Upper lobe of right lung (tissue), 1 donor: Measurements from ENCODE around the gene CFAP68. TPM values are rescaled to one million over a fixed set of nuclear protein-coding genes. Genes with fewer than 3 reads are reported as not detected.

ENCODE experiments used
- ATAC-seq: fragments of 200-7000 bp; cut with Tn5 transposase; one replicate; pipeline ENCODE4 v1.9.1; 2020; ENCODE audit warnings: mild to moderate bottlenecking, moderate library complexity
- DNase-seq: peaks from one replicate; pipeline ENCODE4 v3.0.0-alpha.2; 2020
- H3K27ac ChIP-seq: fragments of 200-600 bp; one replicate; pipeline ENCODE4 v1.8.0; 2022
- H3K27me3 ChIP-seq: fragments of 200-600 bp; one replicate; pipeline ENCODE4 v1.8.0; 2022; ENCODE audit warnings: mild to moderate bottlenecking
- H3K36me3 ChIP-seq: fragments of 200-600 bp; one replicate; pipeline ENCODE4 v1.8.0; 2022
- H3K4me1 ChIP-seq: fragments of 200-600 bp; one replicate; pipeline ENCODE4 v1.8.0; 2022
- H3K4me3 ChIP-seq: fragments of 200-600 bp; one replicate; pipeline ENCODE4 v1.8.0; 2022; ENCODE audit warnings: mild to moderate bottlenecking
- H3K9me3 ChIP-seq: fragments of 200-600 bp; one replicate; pipeline ENCODE4 v1.8.0; 2022
- CTCF ChIP-seq: fragments of 200-600 bp; IDR thresholded peaks from one replicate; pipeline ENCODE4 v1.8.0; 2022; ENCODE audit warnings: antibody characterized with exemption
- intact Hi-C: fragments of 100-400 bp; cut with DNase I; formaldehyde crosslinking; loops from one replicate; pipeline ENCODE4 v1.11.0; 2022
- total RNA-seq: library from RNA; stranded (reverse); fragmentation: NEBNext Ultra II Directional; extraction: Animal tissue kit (Norgen Biotek cat#: 25700); gene quantifications from one replicate; pipeline ENCODE4 v1.2.1, GENCODE V29; 2021
- donor health status: DM: no; HTN: yes; CAD: no; lungs with severe emphysema.

Gene CFAP68
- total RNA-seq, 1 donor from 2014 or later, result 20.0 TPM

- Histone ChIP-seq H3K27ac (no peak overlapping the region), H3K27me3 (no peaks in the 10 kb centered on the region), H3K4me3 (no peak overlapping the region), H3K4me1 (no peaks in the 10 kb centered on the region), H3K9me3 (no peaks in the 10 kb centered on the region), H3K36me3 (peaks cover 32% of the 10 kb centered on the region)
- ATAC-seq, result no peak
- DNase-seq, result no peak
- intact Hi-C loops, result loop anchor here (10.0 kb wide), 2 partner anchors 69 to 279 kb away; no protein-coding TSS in a partner anchor
- TF ChIP-seq CTCF, result no peak
Observed at GRCh38 chr11:111843661-111844060, 35.7 kb upstream of the CFAP68 start.

- ATAC-seq, result peak; percentile 69
- H3K9me3 ChIP-seq, result no peaks in the 10 kb centered on the region
- H3K36me3 ChIP-seq, result peaks cover 46% of the 10 kb centered on the region
- H3K4me3 ChIP-seq, result no peak overlapping the region
- no peaks in the 10 kb centered on the region for H3K27me3 ChIP-seq
- no peaks in the 10 kb centered on the region for H3K4me1 ChIP-seq
- intact Hi-C loops, result loop anchor here (10.0 kb wide), 2 partner anchors 71 to 281 kb away; no protein-coding TSS in a partner anchor
- TF ChIP-seq CTCF, result no peak
- H3K27ac ChIP-seq, result peak overlapping the region; percentile 47
- DNase-seq, result no peak
Observed at GRCh38 chr11:111845276-111846028, 33.9 kb upstream of the CFAP68 start.

GRCh38 chr11:111846063-111846462 is 33.3 kb upstream of the CFAP68 start:
- peak overlapping the region; percentile 47 for H3K27ac ChIP-seq
- peaks cover 51% of the 10 kb centered on the region for H3K36me3 ChIP-seq
- no peak for TF ChIP-seq CTCF
- H3K9me3 ChIP-seq, result no peaks in the 10 kb centered on the region
- no peak for DNase-seq
- intact Hi-C loops, result loop anchor here (10.0 kb wide), 2 partner anchors 71 to 281 kb away; no protein-coding TSS in a partner anchor
- ATAC-seq, result no peak
- H3K4me3 ChIP-seq, result no peak overlapping the region
- H3K4me1 ChIP-seq, result no peaks in the 10 kb centered on the region
- H3K27me3 ChIP-seq, result no peaks in the 10 kb centered on the region

- no peak for TF ChIP-seq CTCF
- Histone ChIP-seq H3K9me3 (no peaks in the 10 kb centered on the region), H3K27me3 (no peaks in the 10 kb centered on the region), H3K4me3 (no peak overlapping the region), H3K36me3 (peaks cover 51% of the 10 kb centered on the region), H3K27ac (no peak overlapping the region), H3K4me1 (no peaks in the 10 kb centered on the region)
- ATAC-seq (peak; percentile 72), DNase-seq (no peak)
- intact Hi-C loops, result loop anchor here (10.0 kb wide), 2 partner anchors 72 to 282 kb away; no protein-coding TSS in a partner anchor
Observed at GRCh38 chr11:111846636-111847035, 32.7 kb upstream of the CFAP68 start.

- H3K9me3 ChIP-seq, result no peaks in the 10 kb centered on the region
- intact Hi-C loops, result loop anchor here (10.0 kb wide), 2 partner anchors 75 to 285 kb away; no protein-coding TSS in a partner anchor
- ATAC-seq (no peak), DNase-seq (no peak)
- no peak overlapping the region for H3K27ac ChIP-seq
- H3K4me1 ChIP-seq, result no peaks in the 10 kb centered on the region
- H3K27me3 ChIP-seq, result no peaks in the 10 kb centered on the region
- no peak overlapping the region for H3K4me3 ChIP-seq
- H3K36me3 ChIP-seq, result peaks cover 57% of the 10 kb centered on the region
- no peak for TF ChIP-seq CTCF
Observed at GRCh38 chr11:111849631-111850030, 29.7 kb upstream of the CFAP68 start.
